Loucy (cell line): Measurements from ENCODE around the gene PHLDB2.

Experiments used
- EZH2phosphoT487 ChIP-seq: fragments of 200-600 bp; IDR thresholded peaks from 2 replicates; pipeline ENCODE4 v1.6.1; 2018; ENCODE audit warnings: antibody characterized with exemption, mild to moderate bottlenecking, moderate library complexity, borderline replicate concordance
- TF ChIP-seq, protein P1 (sequence below): fragments of 200-600 bp; sonication (generic); conservative IDR thresholded peaks from 2 replicates; pipeline ENCODE4 v1.5.1; 2014; ENCODE audit warnings: mild to moderate bottlenecking, antibody characterized with exemption, low read length

DNA sequence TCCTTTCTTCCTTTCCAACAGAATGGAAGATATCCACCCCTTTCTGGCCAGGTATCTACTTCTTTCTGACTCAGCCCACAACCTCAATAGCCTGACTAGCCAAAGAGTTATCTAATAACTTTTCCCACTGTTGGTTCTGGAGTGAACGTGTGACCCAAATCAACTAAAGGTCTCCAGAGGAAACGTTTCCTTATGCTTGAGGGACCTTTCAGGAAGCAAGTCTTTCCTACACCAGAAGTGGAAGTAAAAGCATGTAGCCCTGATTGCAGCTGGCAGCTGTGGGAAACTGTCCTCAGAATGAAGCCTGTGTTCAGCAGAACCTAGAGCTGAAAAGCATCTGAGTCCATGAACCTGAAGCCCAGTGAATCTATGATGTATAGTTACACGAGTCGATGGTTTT is 34.7 kb upstream of the PHLDB2 start:
- TF ChIP-seq, protein P1, sequence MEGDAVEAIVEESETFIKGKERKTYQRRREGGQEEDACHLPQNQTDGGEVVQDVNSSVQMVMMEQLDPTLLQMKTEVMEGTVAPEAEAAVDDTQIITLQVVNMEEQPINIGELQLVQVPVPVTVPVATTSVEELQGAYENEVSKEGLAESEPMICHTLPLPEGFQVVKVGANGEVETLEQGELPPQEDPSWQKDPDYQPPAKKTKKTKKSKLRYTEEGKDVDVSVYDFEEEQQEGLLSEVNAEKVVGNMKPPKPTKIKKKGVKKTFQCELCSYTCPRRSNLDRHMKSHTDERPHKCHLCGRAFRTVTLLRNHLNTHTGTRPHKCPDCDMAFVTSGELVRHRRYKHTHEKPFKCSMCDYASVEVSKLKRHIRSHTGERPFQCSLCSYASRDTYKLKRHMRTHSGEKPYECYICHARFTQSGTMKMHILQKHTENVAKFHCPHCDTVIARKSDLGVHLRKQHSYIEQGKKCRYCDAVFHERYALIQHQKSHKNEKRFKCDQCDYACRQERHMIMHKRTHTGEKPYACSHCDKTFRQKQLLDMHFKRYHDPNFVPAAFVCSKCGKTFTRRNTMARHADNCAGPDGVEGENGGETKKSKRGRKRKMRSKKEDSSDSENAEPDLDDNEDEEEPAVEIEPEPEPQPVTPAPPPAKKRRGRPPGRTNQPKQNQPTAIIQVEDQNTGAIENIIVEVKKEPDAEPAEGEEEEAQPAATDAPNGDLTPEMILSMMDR = no peak
- no peak for TF ChIP-seq EZH2phosphoT487
